ENCODE data around the gene ZNF185. TPM values are rescaled to one million over a fixed set of nuclear protein-coding genes. Genes with fewer than 3 reads are reported as not detected.

Gene ZNF185
- total RNA-seq, 1 experiment from 2014 or later = 11.3 TPM

GRCh38 chrX:152876931-152877840 is 20.7 kb upstream of the ZNF185 start:
- Histone ChIP-seq H3K4ac (ENCODE audit: low read depth, low read length) (no peak overlapping the region), H2BK5ac (ENCODE audit: insufficient read length, low read length) (no peak overlapping the region), H2AK5ac (ENCODE audit: insufficient read length, low read length) (no peak overlapping the region), H3K18ac (ENCODE audit: insufficient read length, low read depth, low read length) (no peak overlapping the region), H4K91ac (ENCODE audit: insufficient read length, low read depth, low read length) (no peak overlapping the region), H3K27ac (ENCODE audit: insufficient read length, low read depth, low read length) (no peak overlapping the region), H3K27me3 (ENCODE audit: insufficient read depth, low read length) (no peaks in the 10 kb centered on the region), H2BK15ac (ENCODE audit: low read depth, low read length) (no peak overlapping the region), H4K20me1 (ENCODE audit: control insufficient read depth, insufficient read depth, insufficient read length) (no peaks in the 10 kb centered on the region), H3K4me2 (ENCODE audit: insufficient read depth, insufficient read length, low read length) (no peak overlapping the region), H3K9ac (ENCODE audit: extremely low read depth, insufficient read length, low read length) (no peak overlapping the region), H2BK12ac (ENCODE audit: insufficient read length, low read depth, low read length) (no peak overlapping the region), H3K14ac (ENCODE audit: insufficient read depth, low read length) (no peak overlapping the region), H3K4me1 (ENCODE audit: insufficient read depth, low read length) (no peaks in the 10 kb centered on the region), H2BK120ac (ENCODE audit: low read depth, low read length, poor library complexity, severe bottlenecking) (no peak overlapping the region), H3K23me2 (ENCODE audit: insufficient read length, low read depth, low read length, poor library complexity, severe bottlenecking) (no peaks in the 10 kb centered on the region), H2AFZ (ENCODE audit: low read length) (no peak overlapping the region), H2BK20ac (ENCODE audit: low read depth, low read length, poor library complexity, severe bottlenecking) (no peak overlapping the region), H3K23ac (ENCODE audit: insufficient read length, low read depth, low read length) (no peak overlapping the region), H3K79me2 (ENCODE audit: insufficient read depth, low read length) (no peaks in the 10 kb centered on the region), H4K8ac (replicated peaks; ENCODE audit: insufficient read length, low read depth, low read length) (no peak overlapping the region), H3K79me1 (ENCODE audit: insufficient read depth, low read depth, low read length, poor library complexity, severe bottlenecking) (no peaks in the 10 kb centered on the region), H3K56ac (ENCODE audit: insufficient read length, low read depth, low read length) (no peak overlapping the region), H3T11ph (ENCODE audit: low read length) (no peak overlapping the region), H3K9me3 (ENCODE audit: control insufficient read depth, low read depth, low read length) (peaks cover 55% of the 10 kb centered on the region), H4K5ac (ENCODE audit: insufficient read length, low read depth, low read length) (no peak overlapping the region)
- Mint-ChIP-seq H3K36me3 (ENCODE audit: insufficient read depth in 1 of 3, low read depth in 3 of 3) (peaks cover 6 to 9% (median 8%) of the 10 kb centered on the region in 3 experiments; a peak in 4 of 7 replicates), H3K27me3 (ENCODE audit: low read depth) (peaks cover 17% of the 10 kb centered on the region), H3K4me1 (peaks cover under 1 to 5% of the 10 kb centered on the region in 2 experiments), H3K27ac (no peak overlapping the region), H3K4me3 (no peak overlapping the region), H3K9me3 (peaks cover 76 to 84% of the 10 kb centered on the region in 2 experiments)
- DNase-seq = no peak
- no peak for TF ChIP-seq CTCF (conservative IDR thresholded peaks at IDR 0.05)
- WGBS (ENCODE audit: extremely low coverage, insufficient read length, low lambda C conversion rate) = no CpG with 5 or more reads among the region's 10 CpGs

Data from H9 (cell line).